NCI-H82 (cell line): ENCODE results near the gene GPD1.

Experiments
- DNase-seq: peaks from one replicate; lab custom pipeline; 2025; lab: John Stamatoyannopoulos, UW

The GPD1 gene

DNA sequence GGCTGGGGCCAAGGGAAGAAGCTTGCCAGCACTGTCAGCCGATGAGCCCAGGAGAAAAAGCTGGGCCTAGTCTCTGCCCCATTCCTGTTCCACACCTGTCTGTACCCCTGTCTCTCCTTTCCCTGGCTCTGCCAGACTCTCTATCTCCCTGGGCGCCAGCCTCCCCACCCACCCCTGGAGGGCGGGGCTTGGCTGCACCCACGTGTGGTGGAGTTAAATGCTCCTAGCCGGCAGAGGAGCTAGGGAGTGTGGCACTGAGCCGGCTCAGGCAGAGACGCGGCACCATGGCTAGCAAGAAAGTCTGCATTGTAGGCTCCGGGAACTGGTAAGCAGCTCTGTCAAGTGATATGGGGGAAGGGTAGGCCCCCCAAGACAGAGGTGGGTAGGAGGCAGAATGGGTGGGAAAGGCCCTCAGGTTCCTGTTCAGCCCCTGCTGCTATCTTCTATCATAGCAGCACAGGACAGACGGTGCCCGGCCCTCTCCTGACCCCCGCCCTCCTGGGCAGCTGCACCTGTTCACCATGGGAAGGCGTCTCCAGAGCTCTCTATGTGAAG, at the start of gene GPD1:
Gene GPD1 (plus strand): TSS at position 242 of the 555 bp plus-strand sequence. CDS start 43 bp downstream, at position 285.
- peak; percentile 92 for DNase-seq

DNA sequence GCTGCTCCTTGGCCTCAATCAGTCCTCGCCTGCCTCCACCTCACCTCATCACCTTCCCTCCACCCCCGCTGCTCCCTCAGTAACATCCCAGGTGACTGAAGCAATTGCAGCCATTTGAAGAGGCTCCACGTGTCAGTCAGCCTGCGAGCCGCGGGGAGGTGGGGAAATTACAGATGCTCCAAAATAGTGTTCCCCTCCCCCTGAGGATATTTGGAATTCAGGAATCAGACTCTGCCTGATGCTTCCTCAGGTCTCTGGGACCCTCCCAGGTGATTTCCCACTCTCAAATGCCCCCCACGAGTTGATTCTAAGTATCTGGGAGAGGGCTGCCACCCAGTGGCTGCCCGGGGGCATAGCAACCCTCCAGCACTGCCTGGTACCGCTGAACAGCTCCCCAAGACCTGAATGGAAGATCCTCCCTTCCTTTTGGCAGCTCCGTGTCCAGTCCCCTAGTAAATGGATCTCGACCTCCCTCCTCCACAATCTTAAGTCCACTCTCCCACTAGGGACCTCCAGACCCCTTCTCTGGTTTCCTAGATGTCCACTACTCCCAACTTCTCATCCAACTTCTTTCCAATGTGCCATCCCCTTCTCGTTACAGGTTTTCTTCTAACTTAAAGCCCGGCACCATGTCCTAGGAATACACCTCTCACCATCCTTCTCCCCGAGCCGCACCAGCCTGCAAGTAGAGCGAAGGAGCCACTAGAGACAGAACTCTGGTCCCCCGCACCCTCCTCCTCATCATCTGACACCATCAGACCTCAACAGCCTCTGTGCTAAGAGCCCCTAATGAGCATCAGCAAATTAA, 47.8 kb upstream of the GPD1 start:
- DNase-seq, result peak; percentile 83

DNA sequence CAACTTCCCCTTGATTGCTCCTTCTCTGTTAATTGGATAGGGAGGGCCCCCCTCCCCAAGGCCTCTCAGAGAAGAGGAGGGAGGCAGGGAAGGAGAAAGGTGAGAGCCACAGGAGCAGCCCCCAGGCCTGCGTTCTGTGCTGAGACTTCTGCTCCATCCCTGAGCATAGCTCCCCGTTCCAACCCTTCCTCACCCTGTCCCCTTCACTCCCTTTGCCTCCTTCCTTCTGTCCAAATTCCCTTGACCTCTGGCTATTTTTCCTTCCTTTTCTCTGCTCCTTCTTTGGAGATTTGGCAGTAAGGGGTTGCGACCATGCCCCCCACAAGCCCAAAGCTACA, 47.2 kb upstream of the GPD1 start:
- no peak for DNase-seq

DNA sequence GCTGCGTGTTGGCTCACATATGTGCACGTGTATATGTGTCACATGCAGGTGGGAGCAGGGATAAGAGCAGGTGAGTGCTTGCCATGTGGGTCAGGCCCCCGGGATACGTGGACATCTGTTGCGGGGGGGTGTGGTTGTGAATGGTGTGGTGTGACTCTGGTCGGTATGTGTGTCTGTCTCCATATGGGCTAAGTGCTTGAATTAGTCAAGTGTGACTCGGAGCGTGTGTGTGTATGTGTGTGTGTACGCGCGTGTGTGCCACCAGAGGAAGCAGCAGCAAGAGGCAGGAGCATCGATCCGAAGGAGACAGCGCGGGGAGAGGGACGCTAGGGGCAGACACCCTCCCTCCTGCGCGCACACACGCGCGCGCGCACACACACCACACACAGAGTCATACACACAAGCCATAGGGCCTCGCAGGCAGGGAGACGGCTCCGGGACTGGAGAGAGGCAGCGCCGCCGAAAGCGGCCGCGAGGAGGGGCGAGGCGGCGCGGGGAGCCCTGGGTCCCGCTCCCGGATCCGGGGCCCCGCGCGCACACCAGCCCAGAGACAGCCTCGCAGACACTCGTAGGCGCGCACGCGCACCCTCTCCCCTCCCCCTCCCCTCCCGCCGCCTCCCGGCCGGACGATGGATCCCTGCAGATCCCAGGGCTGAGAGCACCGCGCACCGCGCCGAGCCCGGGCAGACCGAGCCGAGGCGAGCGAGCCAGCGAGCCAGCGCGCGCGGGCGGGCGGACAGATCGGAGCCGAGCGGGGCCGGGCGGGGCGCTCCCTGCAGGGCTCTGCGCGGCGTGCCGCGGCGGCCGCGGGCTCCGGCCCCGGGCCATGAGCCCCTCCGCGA, 46.6 kb upstream of the GPD1 start, which contains the start of gene ASIC1:
Gene ASIC1 (plus strand): TSS at position 597 of the 842 bp plus-strand sequence. CDS start 1,171 bp downstream, outside the sequence.
- DNase-seq, result peak; percentile 89

DNA sequence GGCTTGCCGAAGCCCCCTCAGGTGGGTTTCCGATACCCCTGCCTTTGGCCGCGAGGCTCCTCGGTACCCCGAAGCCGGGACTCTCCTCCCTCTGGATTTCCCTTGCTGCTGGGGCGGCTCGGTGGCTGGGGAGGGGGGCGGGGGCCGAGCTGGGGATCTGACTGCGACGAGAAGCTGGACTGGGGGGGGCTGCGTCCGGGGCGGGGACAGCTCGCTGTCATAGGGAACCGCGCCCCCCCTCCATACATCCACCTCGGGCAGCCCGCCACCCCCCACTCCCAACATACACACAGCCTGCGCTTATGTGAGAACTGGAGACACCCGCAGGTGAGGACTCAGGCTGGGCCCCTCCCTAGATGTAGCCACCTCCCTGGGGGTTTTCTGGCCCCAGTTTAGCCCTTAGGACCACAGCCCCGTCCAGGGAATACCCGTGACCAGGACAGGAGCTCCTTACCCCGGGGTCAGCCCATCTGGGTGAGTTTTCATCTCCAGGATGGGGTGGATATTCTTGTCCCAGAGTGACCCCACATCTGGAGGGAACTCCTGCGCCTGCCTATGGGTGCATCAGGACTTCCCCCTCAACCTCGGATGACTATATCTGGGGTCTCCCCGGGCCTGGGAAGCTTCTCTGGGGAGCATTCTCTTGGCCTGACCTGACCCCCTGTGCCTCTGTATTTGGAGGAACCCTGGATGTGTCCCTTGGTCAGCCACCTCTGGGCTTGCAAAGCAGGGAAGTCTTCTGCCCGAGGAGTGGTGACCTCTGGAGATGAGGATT, 45.7 kb upstream of the GPD1 start:
- DNase-seq, result peak; percentile 36

DNA sequence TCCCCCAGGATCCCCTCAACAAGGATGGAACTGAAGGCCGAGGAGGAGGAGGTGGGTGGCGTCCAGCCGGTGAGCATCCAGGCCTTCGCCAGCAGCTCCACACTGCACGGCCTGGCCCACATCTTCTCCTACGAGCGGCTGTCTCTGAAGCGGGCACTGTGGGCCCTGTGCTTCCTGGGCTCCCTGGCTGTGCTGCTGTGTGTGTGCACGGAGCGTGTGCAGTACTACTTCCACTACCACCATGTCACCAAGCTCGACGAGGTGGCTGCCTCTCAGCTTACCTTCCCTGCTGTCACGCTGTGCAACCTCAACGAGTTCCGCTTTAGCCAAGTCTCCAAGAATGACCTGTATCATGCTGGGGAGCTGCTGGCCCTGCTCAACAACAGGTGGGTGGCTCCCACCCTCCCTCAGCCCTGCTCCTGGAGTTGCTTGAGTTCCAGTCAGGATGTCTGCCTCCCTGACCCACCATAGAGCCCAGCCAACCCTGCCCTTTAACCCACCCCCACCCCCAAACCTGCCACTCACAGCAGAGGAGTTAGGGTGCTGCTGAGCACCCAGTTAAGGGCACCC, 45.0 kb upstream of the GPD1 start:
- no peak for DNase-seq

DNA sequence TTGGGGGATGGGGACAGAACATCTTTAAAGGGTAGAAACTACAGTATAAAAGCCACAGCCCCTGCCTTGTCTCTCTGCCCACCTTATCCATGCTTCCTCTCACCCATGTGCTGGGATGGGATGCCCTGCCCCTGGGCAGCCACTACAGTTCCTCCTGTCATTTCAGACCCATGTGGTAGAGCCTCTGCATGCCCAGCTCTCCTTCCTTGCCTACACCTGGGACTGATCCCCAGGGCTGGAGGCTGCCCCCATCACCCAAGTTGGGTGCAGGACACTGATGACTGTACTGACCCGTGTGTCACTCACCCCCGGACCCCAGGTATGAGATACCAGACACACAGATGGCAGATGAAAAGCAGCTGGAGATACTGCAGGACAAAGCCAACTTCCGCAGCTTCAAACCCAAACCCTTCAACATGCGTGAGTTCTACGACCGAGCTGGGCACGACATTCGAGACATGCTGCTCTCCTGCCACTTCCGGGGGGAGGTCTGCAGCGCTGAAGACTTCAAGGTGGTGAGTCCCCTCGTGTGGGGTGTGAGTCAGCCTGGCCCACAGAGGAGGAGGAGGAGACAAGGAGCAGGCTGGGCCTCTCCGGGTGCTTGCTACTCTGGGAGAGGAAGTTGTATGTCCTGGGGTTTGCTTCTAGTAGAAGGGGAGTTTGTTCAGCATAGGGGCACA, 44.2 kb upstream of the GPD1 start:
- no peak for DNase-seq

DNA sequence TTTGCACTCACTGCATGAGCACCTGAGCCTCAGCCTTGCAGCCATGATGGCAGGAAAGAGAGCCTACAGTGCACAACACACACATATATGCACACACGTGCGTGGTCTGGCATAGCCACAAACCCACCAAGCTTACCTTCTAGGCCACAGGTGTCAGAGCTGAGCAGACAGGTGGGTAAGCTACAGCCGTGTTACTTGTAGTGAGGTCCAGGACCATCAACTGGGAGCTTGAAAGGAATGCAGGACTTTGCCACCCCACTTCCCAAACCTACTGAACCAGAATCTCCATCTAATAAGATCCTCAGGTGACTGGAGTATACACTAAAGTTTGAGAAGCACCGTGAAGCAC, 43.7 kb upstream of the GPD1 start:
- DNase-seq, result no peak

DNA sequence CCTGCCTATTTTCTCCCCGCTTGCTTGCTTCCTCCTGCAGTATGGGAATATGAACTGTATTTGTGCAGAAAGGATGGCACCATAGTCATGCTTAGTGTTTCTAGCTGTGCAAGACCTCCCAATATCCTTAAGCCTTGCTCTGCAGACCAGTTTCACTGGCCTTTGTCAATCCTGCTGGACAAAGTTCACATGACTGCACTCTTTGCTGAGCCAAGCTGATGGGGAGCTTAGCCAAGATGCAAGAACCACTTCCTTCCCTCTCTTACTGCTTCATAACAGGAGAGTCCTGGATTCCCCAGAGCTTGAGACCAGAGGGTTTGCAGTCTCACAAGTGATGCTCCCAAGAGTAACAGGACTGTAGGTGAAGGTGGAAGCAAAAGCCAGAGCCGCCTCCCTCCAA, 42.6 kb upstream of the GPD1 start:
- no peak for DNase-seq

DNA sequence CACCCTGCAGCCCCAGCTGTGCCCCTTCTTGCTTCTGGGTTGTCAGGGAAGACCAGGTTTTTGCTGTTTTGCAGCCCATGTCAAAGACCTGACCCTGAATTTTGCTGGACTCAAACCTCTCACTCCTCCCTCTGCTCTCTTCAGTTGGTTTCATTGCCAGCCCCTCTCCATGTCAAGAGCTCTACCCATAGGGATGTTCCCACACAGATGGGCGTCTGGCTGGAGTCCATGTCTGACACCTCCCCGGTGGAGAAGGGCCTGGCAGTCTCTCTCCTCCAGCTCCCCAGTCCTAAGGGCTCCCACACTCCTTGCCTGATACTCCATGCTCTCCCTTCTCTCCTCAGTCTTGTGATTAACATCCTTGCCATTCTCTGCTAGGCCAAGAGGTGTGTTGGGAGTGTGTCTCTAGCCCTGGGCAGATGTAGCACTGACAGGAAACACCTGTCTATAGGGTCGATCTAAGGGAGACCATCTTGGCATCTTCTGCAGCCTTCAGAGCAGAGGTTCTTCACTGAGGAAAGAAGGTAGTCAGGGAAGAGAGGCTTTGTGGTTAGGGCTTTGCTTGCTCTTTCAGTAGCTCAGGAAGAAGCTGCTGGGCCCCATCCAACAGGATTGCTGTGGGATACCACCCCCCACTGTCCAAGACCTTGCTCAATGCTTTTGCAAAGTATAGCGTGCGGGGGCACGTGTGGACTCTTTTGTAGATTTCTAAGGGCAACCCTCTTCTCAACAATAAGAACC, 41.7 kb upstream of the GPD1 start:
- DNase-seq, result no peak

DNA sequence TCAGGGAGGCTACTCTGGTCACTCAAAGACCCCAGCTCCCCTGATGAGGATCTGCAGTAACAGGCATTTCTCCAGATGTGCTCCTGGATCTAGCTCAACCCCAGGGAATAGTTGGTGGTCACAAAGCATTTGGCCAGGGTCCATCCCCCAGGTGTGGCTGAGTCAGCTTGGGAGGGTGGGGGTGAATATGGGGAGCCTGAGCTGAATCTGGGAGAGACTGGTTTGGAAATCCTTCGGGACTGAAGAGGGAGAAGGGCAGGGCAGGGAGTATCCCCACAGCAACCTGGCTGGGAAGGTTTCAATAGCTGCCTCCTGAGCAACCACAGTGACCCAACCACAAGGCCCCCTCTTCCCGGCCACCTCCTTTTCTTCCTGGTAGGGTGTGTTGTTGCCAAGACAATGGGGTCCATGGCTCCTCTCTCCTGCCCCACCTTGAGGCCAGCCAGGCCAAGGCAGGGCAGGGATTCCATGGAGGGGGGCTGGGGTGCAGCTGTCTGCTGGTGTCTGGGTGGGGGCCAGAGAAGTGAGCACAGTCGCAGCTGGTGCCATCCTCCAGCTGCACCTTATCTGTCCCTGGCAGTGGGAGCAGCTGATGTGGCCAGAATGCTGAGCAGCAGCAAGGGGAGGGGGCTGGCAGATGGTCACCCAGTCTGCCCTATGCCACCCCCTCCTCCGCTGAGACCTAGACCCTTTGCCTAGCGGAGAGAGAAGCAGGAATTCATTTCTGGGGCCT, 40.9 kb upstream of the GPD1 start:
- DNase-seq, result peak; percentile 47

DNA sequence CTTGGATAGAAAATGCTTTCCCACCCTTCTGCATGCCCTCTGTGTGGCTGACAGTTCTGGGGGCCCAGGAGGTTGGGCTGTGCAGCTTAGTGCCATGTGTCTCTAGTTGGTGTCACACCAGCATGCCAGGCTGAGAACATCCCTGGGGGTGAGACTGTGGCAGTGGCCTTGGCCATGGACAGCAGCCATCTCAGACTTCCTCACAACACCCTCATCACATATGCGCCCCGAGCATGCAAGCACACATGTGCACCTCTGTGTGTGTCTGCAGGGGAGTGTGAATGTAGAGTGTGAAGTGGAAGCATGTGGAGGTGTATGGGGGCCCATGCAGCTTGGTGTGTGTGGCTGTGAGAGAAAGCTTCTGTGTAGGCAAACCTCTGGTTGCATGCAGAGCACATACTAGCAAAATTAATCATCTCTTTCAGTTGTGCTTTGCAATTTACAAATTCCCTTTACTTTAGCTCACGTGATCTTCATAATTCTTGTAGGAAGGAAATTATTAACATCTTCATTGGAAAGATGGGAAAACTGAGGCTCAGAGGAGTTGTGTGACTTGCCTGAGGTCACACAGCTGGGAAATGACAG, 38.0 kb upstream of the GPD1 start:
- no peak for DNase-seq

DNA sequence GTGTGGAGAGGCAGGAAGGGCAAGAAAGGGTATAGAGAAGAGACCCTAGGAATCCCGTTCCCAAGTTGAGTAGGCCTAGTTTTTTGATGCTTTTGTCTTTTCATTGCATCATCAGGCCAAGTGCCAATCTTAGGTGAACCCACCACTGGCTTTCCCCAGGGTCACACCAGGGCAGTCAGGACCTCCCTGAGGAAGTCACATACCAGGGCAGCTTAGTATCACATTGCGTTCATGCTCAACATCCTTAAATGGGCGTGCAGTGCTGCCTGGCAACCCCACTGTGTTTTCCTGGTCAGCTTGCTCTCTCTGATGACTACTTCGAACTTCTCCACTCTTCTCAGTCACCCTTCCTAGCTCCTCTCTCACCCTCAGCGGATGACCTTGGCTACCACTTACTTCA, 37.4 kb upstream of the GPD1 start:
- peak; percentile 49 for DNase-seq

DNA sequence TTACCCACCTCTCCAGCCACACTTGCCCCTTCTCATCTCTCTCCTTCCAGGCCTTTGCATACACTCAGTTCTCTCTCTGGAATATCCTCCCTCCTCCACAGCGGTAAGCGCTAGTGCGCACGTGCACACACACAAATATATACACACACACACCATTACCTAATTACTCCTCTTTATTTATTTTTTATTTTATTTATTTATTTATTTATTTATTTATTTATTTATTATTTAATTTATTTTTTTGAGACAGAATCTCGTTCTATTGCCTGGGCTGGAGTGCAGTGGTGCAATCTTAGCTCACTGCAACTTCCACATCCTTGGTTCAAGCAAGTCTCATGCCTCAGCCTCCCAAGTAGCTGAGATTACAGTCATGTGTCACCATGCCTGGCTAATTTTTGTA, 34.7 kb upstream of the GPD1 start:
- no peak for DNase-seq

DNA sequence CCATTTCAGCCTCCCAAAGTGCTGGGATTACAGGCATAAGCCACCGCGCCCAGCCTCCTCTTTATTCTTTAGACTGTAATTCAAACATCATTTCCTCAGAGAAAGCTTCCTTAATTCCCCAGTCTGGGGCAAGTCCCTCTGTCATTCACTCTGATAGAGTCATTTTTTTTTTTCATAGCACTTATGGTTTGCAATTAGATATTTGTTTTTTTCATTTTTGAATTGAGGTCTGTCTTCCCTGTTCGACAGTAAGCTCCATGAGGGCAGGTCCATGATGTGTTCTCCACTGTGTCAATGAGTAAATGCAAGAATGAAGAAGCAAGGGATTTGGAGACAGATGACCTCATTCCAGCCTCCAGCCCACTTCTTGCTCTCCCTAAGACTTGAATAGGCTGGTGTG, 34.3 kb upstream of the GPD1 start:
- DNase-seq, result no peak

DNA sequence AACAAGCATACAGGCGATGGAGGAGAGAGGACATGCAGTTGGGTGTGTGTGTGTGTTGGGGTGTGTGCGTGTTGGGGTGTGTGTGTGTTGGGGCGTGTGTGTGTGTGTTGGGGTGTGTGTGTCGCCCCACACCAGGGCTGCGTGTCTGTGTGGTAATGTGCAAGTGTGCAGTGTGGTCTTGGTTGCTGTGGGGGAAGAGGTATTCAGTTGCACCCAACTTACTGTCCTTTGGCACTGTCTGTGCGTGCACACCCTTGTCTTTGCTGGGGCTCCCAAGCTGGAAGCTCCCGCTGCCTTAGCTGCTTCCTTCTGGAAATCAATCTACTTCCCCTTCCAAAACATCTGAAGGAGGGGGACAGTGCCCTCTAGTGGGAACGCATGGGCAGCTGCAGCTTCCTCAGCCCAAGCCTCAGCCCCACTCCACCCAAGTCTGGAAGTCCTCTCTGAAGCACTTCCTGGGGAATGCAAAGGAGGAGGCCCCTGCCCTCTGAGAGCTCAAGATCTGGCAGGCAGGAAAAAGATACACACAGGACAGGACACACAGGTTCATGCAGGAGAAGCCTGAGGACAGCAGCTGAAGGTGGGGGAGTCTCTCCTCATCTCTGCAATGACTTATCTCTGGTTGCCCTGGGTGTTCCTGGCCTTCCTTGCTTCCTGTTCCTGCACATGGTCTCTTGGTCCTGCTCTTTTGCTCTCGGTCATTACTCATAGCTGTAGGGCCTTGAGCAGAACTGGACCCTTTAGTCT, 33.3 kb upstream of the GPD1 start:
- DNase-seq, result peak; percentile 89

DNA sequence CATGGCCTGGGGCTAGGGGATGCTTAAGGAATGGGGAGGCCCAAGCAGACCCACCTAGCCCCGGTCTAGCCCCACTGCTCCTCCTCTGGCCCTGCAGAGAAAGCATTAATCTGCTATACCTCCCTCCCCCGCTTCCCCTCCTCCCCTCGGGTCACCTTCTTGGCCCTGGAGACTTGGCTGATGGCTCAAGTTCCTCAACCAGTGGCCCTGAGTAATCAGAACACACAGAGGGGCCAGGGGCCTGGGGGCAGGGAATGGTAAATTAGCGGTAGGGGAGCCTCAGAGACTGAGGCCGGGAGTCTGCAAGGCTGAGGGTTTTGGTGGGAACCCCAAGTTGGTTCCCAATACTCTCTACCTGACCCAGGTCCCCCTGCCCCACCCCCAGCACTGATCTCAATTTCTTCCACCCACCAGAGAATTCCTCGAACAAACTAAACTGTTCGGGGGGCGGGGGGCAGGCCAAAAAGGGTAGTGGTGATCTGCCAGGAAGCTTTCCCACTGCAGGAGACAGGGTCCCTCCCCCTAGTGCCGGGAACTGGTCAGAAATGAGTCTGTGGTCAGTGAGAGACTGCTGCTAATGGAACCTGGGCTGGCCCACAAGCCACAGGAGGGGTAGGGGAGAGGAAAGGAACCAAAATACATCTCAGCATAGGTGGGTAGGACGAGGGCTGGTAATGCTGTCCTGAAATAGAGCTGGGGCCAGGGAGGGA, 31.5 kb upstream of the GPD1 start:
- DNase-seq, result no peak

DNA sequence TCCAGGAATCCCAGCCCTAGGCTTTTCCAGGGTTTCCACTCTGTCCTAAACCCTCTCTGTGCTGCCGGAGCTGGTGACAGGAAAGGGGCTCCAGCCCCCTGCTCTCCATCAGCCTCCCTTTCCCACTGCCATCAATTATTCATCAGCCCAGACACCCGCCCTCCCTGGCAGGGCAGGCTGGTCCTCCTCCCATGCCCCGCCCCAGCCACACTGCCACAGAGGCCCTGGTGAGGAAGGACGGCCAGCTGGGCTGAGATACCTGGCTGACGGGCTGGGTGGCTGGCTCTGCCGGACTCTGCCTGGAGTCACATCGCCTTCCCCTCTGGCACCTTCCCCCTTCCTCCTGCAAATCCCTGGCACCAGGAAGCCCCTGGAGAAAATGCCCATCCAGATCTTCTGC, 30.6 kb upstream of the GPD1 start:
- DNase-seq, result no peak
